Measurements from ENCODE around the gene MELTF.

DNA sequence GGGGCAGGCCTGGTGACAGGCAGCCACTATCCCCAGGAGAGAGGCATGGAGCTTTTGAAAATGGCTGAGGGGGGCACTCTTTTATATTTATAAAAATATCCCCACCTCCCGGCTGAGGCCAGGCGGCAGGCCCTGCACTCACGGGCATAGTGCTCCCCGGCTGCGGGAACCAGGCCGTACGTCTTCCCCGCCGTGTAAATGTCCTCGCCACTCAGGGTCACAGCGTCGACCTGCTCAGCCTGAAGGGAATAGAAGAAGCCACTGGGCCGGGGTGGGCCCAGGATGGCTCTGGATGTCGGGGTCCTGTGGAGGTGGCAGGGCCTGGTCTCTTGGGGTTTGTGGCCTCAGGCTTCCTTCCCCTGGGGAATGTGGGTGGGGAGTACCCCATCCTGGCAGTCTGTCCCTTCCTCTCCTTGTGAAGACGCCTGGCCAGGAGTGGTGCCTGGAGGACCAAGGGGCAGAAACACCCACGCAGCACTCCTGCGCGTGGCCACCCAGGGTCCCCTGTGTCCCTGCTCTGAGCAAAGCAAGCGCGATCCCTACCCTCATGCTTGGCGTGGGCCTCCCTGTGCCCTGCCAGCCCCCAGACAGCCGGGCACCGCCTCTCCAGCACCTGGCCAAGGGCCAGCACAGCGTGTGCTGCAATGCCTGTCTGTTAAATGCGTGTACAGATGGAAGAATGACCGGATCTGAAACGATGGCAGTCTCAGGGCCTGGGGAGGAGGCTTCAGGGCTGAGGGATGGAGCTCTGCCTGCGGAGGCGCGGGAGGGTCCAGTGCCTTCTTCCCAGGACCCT lies 18.9 kb downstream of the MELTF start:
- TF ChIP-seq ZNF274 (IDR thresholded peaks at IDR 0.05; ENCODE audit: low read depth, low read length) = no peak
- no peak for TF ChIP-seq SUZ12 (IDR thresholded peaks at IDR 0.05; ENCODE audit: extremely low read depth, insufficient read depth, insufficient read length)
- TF ChIP-seq YY1 (IDR thresholded peaks at IDR 0.05; ENCODE audit: insufficient read depth, insufficient read length) = no peak

Measured in NT2/D1 (cell line).